K562 (cell line): Measurements from ENCODE around the gene FCRLA. TPM values are rescaled to one million over a fixed set of nuclear protein-coding genes. Genes with fewer than 3 reads are reported as not detected.

ENCODE experiments used
- BRD4 ChIP-seq: fragments of 200-600 bp; sonication (generic); IDR thresholded peaks from 2 replicates; pipeline ENCODE4 v1.6.1; 2017; ENCODE audit warnings: inconsistent platforms
- GATAD2B ChIP-seq: fragments of 450-650 bp; IDR thresholded peaks from 2 replicates; pipeline ENCODE4 v1.6.1; 2017; ENCODE audit warnings: mild to moderate bottlenecking, borderline replicate concordance
- MBD2 ChIP-seq: sonication (generic); IDR thresholded peaks from 2 replicates; pipeline ENCODE4 v1.6.1; 2016; ENCODE audit warnings: low read depth, borderline replicate concordance
- MTA3 ChIP-seq: fragments of 450-650 bp; formaldehyde crosslinking; IDR thresholded peaks from 2 replicates; pipeline ENCODE4 v1.6.1; 2017; ENCODE audit warnings: mild to moderate bottlenecking, borderline replicate concordance
- NFXL1 ChIP-seq: fragments of 450-650 bp; formaldehyde crosslinking; IDR thresholded peaks from 2 replicates; pipeline ENCODE4 v1.4.0; 2021; ENCODE audit warnings: mild to moderate bottlenecking
- RAD21 ChIP-seq, 2 experiments: fragments of 250-450 bp in 1 of 2; fragments of 450-650 bp in 1 of 2; sonication (Bioruptor Pico) in 1 of 2; formaldehyde crosslinking in 1 of 2; IDR thresholded peaks in 1 of 2; conservative IDR thresholded peaks in 1 of 2; 2 replicates each; pipeline versions ENCODE4 v1.4.0 to v1.8.0; 2020 to 2022; ENCODE audit warnings: mild to moderate bottlenecking in 2 of 2, moderate library complexity in 1 of 2
- RBBP5 ChIP-seq: fragments of 200-600 bp; sonication (generic); IDR thresholded peaks from 2 replicates; pipeline ENCODE4 v1.6.1; 2012; ENCODE audit warnings: borderline replicate concordance, mild to moderate bottlenecking, low read length, control low read depth, inconsistent platforms; ENCODE audit not compliant: insufficient read depth, poor library complexity, severe bottlenecking
- THRB ChIP-seq: fragments of 450-650 bp; formaldehyde crosslinking; conservative IDR thresholded peaks from 2 replicates; pipeline ENCODE4 v1.4.0; 2022; ENCODE audit warnings: mild to moderate bottlenecking, missing genetic modification characterization
- TOE1 ChIP-seq, 2 experiments: fragments of 450-650 bp in 1 of 2; sonication (generic) in 1 of 2; formaldehyde crosslinking in 1 of 2; IDR thresholded peaks; 2 replicates each; pipeline versions ENCODE4 v1.7.1 to v1.8.0; 2016 to 2022; ENCODE audit warnings: borderline replicate concordance in 2 of 2, mild to moderate bottlenecking in 2 of 2, antibody characterized with exemption in 1 of 2, inconsistent platforms in 1 of 2, low read depth in 1 of 2, missing genetic modification reagents in 1 of 2, moderate library complexity in 1 of 2
- TSHZ1 ChIP-seq: fragments of 250-450 bp; sonication (Bioruptor Pico); IDR thresholded peaks from 2 replicates; pipeline ENCODE4 v1.4.0; 2020; ENCODE audit warnings: mild to moderate bottlenecking, moderate library complexity
- ZNF696 ChIP-seq: fragments of 250-450 bp; sonication (Bioruptor Pico); conservative IDR thresholded peaks from 2 replicates; pipeline ENCODE4 v1.4.0; 2020; ENCODE audit warnings: mild to moderate bottlenecking, moderate library complexity
- ZNF766 ChIP-seq: fragments of 200-800 bp; sonication (Bioruptor generic); conservative IDR thresholded peaks from 2 replicates; pipeline ENCODE4 v1.6.1; 2016; ENCODE audit warnings: missing genetic modification characterization, missing compliant biosample characterization
- polyA plus RNA-seq, 8 experiments: library from polyadenylated mRNA; depleted of rRNA in 4 of 8; stranded (reverse) in 5 of 8; unstranded in 3 of 8; fragments of >200 nt; fragmentation: Nextera tagmentation in 2 of 8; fragmentation: Illumina TruSeq in 1 of 8; extraction: Ambion mirVana in 2 of 8; extraction: Trizol in 1 of 8; gene quantifications; 2 replicates each; pipeline versions ENCODE4 v1.2.1 to v1.2.3, GENCODE V29; 2011 to 2014; ENCODE audit warnings: inconsistent platforms in 1 of 8, missing spikeins in 1 of 8
- total RNA-seq, 7 experiments: library from RNA; depleted of rRNA in 6 of 7; stranded (reverse); fragments of >200 nt in 6 of 7; fragmentation: Illumina TruSeq in 2 of 7; extraction: Trizol in 2 of 7; gene quantifications; 2 replicates each; pipeline versions ENCODE4 v1.2.1 to v1.2.3, GENCODE V29; 2011 to 2021; ENCODE audit warnings: low replicate concordance in 1 of 7
- TF ChIP-seq, protein P1 (sequence below): conservative IDR thresholded peaks from 2 replicates; pipeline ENCODE4 v1.6.1; 2011; ENCODE audit warnings: low read depth, mild to moderate bottlenecking, low read length; ENCODE audit not compliant: control insufficient read depth
- TF ChIP-seq, protein P2 (sequence below), 2 experiments: IDR thresholded peaks; 2 replicates each; pipeline ENCODE4 v1.6.1; 2011; ENCODE audit warnings: borderline replicate concordance in 1 of 2, control low read depth in 1 of 2, low read depth in 1 of 2, low read length in 1 of 2, mild to moderate bottlenecking in 1 of 2, mixed read lengths in 1 of 2, moderate library complexity in 1 of 2; ENCODE audit not compliant: insufficient read depth in 1 of 2, insufficient read length in 1 of 2, poor library complexity in 1 of 2, severe bottlenecking in 1 of 2; ENCODE audit errors: extremely low read depth in 1 of 2
- TF ChIP-seq, protein P3 (sequence below), 3 experiments: fragments of 200-800 bp in 1 of 3; sonication (Bioruptor generic) in 1 of 3; sonication (generic) in 1 of 3; formaldehyde crosslinking in 1 of 3; IDR thresholded peaks; 2 replicates each; pipeline versions ENCODE4 v1.6.1 to v1.8.0; 2016 to 2022; ENCODE audit warnings: mild to moderate bottlenecking in 2 of 3, missing compliant biosample characterization in 2 of 3, missing genetic modification characterization in 2 of 3, missing genetic modification reagents in 1 of 3

Gene FCRLA
- total and polyA plus RNA-seq, 9 of the 15 experiments (the other 6 are each of a cell fraction or from before 2014, with no cell fraction given) = 0.09 to 0.84 (median 0.44) TPM

DNA sequence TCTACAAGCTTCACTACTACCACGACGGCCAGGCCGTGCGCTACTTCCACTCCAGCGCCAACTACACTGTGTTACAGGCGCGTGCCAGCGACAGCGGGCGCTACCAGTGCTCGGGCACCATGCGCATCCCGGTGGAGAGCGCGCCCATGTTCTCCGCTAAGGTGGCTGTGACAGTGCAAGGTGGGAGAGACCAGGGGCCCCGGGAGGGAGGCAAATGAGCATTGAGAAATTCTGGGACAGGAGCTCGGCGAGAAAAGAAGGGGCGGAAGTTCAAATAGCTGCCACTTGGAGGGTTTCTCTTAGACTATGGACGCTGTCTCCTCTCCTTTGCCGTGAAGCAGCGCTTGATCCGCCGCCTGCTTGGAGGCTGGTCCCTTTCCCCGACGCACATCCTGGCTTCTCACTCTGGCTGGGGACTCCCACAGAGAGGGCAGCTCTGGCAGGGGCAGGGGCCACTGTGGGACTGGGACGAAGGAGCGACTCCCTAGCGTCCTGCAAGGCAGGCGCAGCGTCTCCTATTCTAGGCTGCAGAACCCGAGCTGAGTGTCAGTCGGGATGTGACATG is 19.0 kb downstream of the FCRLA start (continued):
- TF ChIP-seq, protein P1, sequence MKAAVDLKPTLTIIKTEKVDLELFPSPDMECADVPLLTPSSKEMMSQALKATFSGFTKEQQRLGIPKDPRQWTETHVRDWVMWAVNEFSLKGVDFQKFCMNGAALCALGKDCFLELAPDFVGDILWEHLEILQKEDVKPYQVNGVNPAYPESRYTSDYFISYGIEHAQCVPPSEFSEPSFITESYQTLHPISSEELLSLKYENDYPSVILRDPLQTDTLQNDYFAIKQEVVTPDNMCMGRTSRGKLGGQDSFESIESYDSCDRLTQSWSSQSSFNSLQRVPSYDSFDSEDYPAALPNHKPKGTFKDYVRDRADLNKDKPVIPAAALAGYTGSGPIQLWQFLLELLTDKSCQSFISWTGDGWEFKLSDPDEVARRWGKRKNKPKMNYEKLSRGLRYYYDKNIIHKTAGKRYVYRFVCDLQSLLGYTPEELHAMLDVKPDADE = 0 out of 2 replicates have a peak, but pooled peaks have one; percentile 15
- TF ChIP-seq, protein P2, sequence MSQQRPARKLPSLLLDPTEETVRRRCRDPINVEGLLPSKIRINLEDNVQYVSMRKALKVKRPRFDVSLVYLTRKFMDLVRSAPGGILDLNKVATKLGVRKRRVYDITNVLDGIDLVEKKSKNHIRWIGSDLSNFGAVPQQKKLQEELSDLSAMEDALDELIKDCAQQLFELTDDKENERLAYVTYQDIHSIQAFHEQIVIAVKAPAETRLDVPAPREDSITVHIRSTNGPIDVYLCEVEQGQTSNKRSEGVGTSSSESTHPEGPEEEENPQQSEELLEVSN (IDR thresholded peaks at IDR 0.05; ENCODE audit: borderline replicate concordance in 1 of 2, extremely low read depth in 1 of 2, insufficient read depth in 1 of 2, insufficient read length in 1 of 2, low read depth in 1 of 2, low read length in 1 of 2, poor library complexity in 1 of 2, severe bottlenecking in 1 of 2) = peak in 1 of 2 experiments; percentile 29
- TF ChIP-seq, protein P3, sequence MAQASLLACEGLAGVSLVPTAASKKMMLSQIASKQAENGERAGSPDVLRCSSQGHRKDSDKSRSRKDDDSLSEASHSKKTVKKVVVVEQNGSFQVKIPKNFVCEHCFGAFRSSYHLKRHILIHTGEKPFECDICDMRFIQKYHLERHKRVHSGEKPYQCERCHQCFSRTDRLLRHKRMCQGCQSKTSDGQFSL (CRISPR knock-in tag; IDR thresholded peaks at IDR 0.05) = peak; percentile 90
- TF ChIP-seq, protein P3 (tag; IDR thresholded peaks at IDR 0.05) = 0 out of 4 replicates have a peak, but pooled peaks of 1 of the 2 experiments have one; percentile 23
- TF ChIP-seq ZNF766 (CRISPR knock-in tag) = peak; percentile 14; the same call in 1 of the 2 replicates
- no peak for TF ChIP-seq NFXL1
- TF ChIP-seq GATAD2B = 0 out of 2 replicates have a peak, but pooled peaks have one; percentile 52
- no peak for TF ChIP-seq TSHZ1 (CRISPR knock-in tag)
- TF ChIP-seq ZNF696 (CRISPR knock-in tag) = no peak
- TF ChIP-seq RAD21 (CRISPR knock-in tag; conservative IDR thresholded peaks at IDR 0.05 in 1 of 2, IDR thresholded peaks at IDR 0.05 in 1 of 2) = peak in 1 of 2 experiments; percentile 3; a peak in 1 of 4 replicates
- 0 out of 2 replicates have a peak, but pooled peaks have one; percentile 53 for TF ChIP-seq BRD4
- TF ChIP-seq RBBP5 = peak; percentile 50
- TF ChIP-seq TOE1 (IDR thresholded peaks at IDR 0.05; ENCODE audit: borderline replicate concordance) = no peak
- 0 out of 2 replicates have a peak, but pooled peaks have one; percentile 21 for TF ChIP-seq TOE1 (CRISPR knock-in tag; IDR thresholded peaks at IDR 0.05; ENCODE audit: borderline replicate concordance, low read depth)
- TF ChIP-seq MTA3 = peak; percentile 34; the same call in 1 of the 2 replicates
- 0 out of 2 replicates have a peak, but pooled peaks have one; percentile 8 for TF ChIP-seq MBD2
- TF ChIP-seq THRB (CRISPR knock-in tag) = peak; percentile 64; the same call in 1 of the 2 replicates
